Activated T-cell treated with anti-CD3 and anti-CD28 coated beads for 4 hours (primary cell): ENCODE measurements around the gene MAZ.

Experiments
- DNase-seq: peaks from one replicate; pipeline ENCODE4 v3.0.0-alpha.2; 2020

The MAZ gene

GRCh38 chr16:29858149-29858849, 52.0 kb downstream of the MAZ start:
- DNase-seq = no peak

GRCh38 chr16:29858974-29859373, 52.6 kb downstream of the MAZ start:
- DNase-seq = no peak

- DNase-seq = no peak
Observed at GRCh38 chr16:29860218-29860617, 53.9 kb downstream of the MAZ start.
